OCI-LY7 (cell line): ENCODE data around the gene ATP2B3.

Experiments
- CTCF ChIP-seq: fragments of 200-600 bp; sonication (generic); conservative IDR thresholded peaks from 2 replicates; pipeline ENCODE4 v1.5.1; 2014; ENCODE audit warnings: mild to moderate bottlenecking, antibody characterized with exemption, low read length, moderate library complexity, mixed read lengths
- EZH2phosphoT487 ChIP-seq: fragments of 200-600 bp; sonication (generic); IDR thresholded peaks from 2 replicates; pipeline ENCODE4 v1.6.1; 2018; ENCODE audit warnings: low read depth, borderline replicate concordance, mild to moderate bottlenecking, mixed run types, antibody characterized with exemption, low read length, moderate library complexity, mixed read lengths

- TF ChIP-seq CTCF = no peak
- TF ChIP-seq EZH2phosphoT487 = no peak
Measured at GRCh38 chrX:153564047-153564606, 46.7 kb downstream of the ATP2B3 start.
